Measurements from ENCODE around the gene PYCR2.

PYCR2 gene

DNA sequence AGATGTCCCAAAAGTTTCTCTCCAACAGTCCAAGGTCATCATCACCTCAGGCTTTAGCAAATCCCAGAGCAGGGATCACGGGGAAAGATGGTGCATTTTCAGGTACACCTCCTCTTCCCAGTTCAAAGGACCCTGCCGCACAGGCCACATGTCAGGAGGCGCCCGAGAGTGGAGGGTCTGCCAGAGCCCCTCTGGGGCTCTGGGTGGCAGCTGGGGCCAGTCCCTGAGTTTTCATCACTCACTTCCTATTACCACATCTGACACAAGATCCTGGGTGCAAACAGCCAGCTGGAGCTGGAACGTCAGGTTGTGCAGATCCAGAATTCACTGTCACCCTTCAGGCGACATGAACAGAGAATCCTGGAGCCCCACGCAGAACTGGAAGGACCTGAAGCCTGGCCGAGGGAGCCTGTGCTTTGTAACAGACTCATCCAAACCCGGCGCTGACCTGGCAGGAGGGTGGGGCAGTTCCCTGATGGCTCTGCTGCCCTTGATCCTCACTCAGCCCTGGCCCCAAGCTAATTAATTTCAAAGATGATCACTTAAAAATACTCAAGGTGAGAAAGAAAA, 50.7 kb downstream of the PYCR2 start:
- DNase-seq = no peak

DNA sequence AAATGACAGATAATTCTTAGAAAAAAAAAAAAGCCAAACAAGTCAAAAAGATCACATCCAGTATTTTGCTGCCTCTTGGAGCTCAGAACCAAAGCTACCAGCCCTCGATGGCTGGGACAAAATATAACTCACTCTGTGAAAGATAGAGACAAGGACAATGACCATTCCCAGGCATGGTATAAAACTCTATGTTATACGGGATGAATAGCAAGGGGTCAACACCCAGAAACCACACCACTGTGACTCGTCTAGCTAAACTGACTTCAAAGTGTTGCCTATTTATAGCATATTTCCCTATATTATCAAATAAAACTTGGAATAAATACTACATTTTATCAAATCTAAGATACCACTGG, 52.0 kb downstream of the PYCR2 start:
- no peak for DNase-seq

DNA sequence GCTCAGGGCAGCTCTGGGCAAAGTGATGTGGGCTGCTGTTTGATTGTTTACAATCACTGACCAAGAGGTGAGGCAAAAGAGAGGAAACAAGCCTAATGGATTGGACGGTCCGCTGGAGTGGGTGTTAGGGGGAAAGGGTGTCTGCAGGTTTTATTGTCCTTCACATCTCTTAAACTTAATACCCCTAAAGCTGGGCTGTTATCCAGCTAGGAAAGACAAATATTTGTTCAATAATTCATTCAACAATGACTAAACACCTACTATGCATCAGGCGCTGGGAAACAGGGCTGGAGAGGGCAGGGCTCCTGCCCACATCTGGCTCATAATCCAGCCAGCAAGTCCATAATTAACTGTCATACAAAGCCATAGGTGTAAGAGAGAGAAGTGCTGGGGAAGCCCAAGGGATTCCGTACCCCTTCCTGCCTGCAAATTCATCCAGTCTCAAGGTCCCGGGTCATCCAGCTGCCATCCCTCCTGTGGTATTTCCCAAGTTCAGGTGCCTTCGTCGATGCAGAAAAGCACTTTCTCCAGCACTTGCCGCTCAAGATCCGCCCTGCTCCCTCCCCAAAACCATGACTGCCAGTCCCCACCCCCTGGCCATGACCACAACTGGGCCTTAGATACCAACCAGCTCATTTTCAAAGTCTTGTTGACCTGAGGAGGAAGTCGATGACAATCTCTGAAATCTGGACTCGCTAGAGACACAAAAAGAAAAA, 52.5 kb downstream of the PYCR2 start:
- DNase-seq = no peak

DNA sequence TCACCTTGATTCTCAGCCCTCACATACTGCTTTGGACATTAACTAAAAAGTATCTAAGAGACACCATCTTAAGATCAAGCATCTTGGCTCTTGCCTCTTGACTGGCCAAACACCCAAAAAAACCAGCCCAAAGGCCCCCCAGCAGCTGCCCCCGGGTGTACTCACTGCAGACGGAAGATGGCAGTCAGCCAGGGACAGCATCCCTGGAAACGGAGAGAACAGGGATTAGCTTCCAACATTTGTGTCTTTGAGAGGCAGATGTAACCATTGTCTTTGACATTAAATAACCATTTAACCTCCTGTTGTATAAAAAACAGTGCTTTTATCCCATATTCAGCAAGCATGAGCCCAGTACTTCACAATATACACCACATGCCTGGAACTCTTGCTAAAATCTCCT, 53.1 kb downstream of the PYCR2 start:
- no peak for DNase-seq

Measured in retina (tissue), 1 donor.